IPS-NIHi7 (cell line): ENCODE measurements around the gene PRKN.
"Not testable (repeated sequence)": the region's sequence is repeated elsewhere in the genome, so short reads cannot be mapped to it uniquely, and the experiment has no call there.

Experiments
- DNase-seq: peaks from one replicate; pipeline ENCODE4 v3.0.0; 2012; ENCODE audit warnings: mixed read lengths; ENCODE audit errors: extremely low spot score

The PRKN gene

DNA sequence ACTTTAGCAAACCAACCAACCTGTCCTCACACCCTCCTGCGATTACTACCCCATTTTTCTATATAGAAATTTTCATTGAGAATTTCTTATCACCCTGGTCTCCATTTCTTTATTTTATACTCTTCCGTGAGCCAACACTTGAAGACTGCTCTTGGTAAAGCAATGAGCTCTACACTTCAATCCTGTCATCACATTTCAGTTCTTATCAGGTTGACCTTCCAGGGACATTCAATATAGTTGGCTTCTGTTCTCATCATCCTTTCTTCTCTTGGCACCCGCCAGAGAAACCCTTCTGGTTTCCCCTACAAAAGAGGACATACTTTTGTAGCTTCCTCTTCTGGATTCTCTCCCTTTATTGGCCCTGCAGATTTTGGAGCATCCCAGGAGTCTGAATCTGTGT lies 279.3 kb downstream of the PRKN start:
- no peak for DNase-seq

DNA sequence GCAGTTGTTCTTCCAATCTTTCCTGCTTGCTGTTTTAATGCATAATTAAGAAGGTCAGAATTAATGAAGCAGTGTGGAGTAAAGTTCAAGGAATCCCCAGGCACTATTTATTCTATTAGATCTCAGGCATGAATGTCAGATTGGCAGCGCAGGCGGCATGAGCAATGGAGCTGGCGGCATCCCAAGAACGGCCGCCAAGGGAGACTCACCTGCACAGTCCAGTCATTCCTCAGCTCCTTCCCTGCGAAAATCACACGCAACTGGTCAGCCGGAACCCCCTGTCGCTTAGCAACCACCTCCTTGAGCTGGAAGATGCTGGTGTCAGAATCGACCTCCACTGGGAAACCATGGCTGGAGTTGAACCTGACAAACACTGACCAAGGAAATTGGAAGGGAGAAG lies 284.5 kb downstream of the PRKN start:
- DNase-seq: no peak

DNA sequence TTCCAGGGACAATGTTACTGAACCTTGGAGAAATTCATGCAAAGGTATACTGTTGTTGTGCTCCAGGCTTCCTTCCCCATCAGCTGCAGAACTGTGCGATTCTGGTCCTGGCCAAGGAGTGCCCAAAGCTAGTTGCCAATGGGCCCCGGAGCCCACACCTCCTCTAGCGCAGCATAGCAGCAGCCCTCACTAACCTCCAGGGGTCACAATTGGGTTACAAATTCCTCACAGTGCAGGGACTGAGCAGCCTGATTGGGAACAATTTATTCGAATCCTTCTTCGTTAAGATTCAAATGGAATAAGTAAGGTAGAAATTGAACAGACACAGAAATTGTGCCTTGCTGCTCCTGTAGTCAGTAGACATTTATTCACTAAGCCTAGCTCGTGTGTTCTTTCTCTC lies 284.9 kb downstream of the PRKN start:
- DNase-seq: peak; percentile 79

DNA sequence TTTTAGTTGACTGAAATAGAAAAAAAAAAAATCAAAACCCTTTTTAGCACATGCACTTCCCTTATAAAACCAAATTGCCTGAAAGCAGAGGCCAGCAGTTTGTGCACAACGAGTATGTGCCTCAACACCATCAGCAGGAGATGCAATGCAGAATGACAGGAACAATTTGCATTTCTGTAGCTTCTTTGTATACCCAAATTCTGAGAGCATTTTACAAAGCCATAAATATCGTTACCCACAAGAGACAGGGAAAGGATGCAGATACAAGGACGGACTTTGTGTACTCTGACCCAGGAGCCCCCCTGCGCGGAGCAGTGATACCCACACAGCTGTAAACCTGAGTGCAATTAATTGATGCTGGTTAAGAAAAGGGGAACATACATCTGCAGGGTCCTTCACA lies 285.6 kb downstream of the PRKN start:
- DNase-seq: no peak

DNA sequence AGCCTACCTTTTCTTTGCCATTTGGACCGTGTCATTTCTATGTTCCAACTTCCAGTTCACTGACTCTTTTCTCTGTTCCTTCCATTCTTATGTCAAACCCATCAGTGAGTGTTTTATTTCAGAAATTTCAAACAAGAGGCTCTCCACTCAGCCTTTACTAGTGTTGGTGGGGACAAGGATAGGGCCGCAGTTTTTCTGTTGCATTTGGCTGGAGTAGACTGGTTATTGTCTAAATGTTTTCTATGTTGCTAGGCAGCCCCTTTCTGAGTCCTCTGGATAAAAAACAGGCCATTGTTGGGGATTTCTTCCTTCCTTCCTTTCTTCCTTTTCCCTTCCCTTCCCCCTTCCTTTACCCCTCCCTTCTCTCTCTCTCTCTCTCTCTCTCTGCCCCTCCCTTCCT lies 288.6 kb downstream of the PRKN start:
- DNase-seq: no peak

DNA sequence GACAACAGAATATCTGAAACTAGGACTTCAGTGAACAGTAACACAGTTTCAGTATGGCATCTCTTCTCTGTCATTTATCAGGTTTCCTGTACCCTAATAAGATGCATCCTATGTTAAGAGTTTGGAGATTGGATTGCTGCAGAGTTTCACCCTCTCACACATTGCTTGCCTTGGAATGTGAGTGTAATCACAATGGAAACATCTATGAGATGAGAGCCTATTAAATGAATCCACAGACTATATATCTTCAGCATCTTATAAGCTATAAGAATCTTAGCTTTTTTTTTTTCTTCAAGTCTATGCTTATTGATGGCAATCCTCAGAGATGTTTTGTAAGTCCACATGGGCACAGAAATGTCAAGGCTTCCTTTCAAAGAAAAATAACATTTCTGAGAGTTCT lies 292.5 kb downstream of the PRKN start:
- no peak for DNase-seq

DNA sequence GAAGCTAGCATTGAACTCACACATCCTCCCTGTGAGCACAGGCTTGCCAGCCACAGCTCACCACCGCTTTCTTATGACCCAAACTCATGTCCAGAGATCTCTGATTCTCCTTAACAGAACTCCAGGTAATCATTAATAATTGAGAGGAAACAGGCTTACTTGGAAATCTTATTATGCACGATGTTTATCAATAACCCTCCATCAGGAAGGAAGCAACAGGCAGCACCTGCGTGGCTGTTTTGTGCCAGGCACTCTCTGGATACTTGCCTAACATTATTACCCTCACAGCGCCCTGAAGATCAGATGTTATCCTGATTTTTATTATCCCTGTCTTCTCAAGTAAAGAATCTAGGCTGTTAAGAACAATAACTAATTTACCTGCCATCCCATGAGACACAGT lies 306.6 kb downstream of the PRKN start:
- no peak for DNase-seq

DNA sequence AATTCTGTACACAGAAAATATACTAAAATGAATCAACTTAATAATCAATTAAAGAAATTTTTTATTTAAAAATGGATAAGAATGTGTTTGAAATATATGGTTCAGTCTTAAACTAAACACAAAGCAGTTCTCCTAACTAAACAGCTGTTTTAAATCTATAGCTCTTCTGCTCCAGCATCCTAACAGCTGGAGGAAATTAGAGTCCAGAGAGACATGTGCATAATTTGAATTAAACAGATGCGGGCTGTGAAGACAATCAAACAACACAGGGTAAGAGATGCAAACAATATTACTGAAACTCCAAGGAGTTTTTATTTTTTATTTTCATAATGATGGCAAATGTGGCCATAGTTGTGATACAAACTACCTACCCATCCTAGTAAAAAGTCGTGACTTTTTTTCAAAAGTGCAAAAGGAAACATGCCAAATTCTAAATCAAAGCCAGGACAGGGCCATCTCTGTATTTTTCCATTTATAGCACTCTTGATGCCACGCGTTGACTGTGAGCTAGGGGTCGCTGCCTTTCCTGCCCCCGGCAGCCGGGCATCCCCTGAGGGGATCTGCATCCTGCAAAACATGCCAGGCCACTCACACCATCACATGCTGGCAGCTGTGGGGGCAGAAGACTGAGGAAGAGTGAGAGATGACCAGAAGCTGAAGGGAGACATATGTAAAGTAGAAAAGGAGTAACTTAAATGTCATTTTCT lies 310.6 kb downstream of the PRKN start:
- DNase-seq: no peak

DNA sequence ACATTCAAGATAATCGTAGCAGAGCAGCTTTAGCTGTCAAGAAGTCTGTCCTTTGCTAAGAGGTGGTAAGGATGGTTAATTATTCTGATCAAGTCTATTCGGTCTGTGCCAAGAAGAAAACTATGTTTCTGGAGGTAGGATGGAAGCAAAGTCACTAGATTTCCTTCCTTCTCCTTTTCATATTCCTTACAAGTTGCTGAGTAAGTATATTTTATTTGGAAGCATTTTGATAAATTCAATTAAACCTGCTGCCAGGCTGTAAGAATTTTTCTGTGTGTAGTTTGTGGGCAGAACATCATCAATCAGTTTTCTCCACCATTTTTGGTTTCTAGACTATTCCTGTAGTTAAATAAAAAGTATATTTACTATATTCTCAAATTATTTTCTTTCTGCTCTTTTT lies 311.3 kb downstream of the PRKN start:
- DNase-seq: no peak

DNA sequence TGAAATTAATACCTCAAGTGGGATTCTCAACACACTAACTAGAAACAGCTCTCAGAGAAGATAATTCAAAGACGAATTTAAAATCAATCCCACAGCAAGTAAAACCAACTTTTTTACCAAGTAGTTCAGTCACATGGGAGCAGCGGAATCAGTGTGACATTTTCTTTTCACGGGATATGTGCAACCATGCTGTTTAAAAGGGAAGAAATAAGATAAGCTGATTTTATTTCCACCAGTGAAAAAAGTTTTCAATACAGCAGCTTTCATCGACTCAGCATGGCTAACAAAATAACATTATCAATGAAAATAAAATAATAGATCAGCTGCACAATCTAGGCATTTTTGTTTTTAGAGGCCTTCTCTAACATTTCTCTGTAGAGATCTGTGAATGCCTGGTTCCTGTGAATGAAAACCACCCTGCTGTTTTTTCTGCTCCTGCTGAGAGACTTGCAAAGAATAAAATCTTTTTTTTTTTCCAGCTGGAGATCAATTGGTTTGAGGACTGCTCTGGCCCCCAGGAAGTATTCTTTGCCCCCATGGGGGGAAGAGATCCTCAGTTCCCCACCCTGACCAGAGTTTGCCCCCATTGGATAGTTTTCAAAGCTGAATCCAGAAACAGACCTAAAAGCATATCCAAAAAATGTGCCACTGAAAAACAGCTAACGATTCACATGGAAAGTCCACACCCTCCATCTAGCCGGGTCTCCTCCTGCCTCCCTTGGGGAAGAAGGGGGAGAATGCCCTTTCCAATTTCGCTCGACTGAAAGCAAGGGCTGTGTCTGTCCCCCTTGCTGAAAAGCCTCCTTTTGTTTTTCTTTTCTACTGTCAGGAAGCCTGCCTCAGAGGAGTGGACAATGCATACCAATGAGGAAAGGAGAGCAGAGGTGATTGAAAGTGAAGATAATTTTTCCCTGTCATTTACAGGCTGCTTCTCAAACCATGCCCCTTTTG lies 317.6 kb downstream of the PRKN start:
- peak; percentile 62 for DNase-seq

DNA sequence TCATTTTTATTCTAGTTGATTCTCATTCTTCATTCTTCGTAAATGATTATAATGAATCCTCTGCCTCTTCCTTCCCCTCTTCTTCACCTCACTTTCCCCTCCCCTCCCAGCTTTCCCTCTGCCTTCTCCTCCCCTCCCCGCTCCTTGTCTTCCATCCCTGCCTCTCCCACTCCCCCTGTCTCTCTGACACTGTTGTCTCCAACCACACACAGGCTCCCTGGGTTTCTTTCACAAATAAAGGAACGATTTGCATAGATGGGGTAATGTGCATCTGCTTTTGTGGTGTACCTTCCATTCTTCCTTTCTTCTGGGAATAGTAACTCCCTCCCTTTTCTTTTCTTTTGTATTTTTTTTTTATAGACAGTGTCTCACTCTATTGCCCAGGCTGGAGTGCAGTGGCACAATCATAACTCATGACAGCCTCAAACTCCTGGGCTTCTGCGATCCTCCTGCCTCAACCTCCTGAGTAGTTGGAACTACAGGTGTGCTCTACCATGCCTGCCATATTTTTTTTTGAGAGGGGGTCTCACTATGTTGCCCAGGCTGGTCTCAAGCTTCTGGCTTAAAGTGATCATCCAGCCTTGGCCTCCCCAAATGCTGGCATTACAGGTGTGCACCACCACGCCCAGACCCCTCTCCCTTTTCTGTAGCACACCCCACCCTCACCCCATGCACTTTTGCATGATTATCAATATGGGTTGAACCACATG lies 318.6 kb downstream of the PRKN start:
- no peak for DNase-seq

DNA sequence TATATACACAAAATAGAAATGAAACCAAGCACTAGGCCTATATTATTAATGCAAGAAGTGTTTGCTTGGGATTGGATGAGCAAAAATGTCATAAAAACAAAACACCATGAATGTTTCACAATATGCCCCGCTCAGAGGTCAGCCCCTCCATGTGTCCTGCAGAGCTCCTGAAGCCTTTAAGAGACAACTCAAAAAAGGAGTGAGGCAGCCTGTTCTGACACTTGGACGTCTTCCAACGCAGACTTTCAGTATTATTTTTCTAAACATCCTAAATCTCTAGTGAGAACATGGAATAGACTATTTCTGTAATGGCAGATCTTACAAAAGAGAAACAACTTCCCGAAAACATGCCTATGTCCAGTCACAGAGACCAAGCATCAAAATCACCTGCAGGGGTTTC lies 322.6 kb downstream of the PRKN start:
- DNase-seq: no peak

DNA sequence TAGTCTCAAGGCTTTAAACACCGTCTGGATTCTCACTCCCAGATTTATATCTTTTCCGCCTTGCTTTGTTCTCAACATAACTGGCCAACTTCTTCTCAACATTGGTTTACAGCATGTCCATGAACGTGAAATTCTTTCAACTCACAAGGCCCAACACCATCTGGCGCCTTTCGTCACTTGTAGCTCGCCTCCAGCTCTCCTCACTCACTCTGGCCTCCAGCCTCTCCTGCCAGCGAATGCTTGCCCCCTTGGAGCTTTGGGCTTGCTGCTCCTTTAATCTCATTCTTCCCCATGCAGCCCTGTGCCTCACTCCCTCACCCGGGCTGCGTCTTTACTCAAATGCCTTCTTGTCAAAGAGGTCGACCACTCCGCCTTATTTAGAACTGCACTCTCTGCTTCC lies 324.5 kb downstream of the PRKN start:
- no peak for DNase-seq

DNA sequence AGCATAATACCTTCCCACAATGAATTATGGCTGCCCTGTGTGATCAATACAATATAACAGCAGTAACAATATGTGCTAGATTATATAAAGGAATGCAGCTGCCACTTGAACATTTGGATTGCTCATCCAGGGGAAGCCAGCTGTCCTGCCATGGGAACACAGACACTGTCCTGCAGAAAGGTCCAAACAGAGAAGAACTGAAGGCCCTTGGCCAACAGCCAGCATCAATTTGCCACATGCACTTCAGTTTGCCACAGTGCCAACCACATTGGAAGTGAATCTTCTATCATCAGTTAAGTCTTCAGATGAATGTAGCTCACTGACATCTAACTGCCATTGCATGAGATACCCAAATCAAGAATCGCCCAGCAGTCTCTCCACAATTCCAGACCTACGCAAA lies 332.4 kb downstream of the PRKN start:
- no peak for DNase-seq

DNA sequence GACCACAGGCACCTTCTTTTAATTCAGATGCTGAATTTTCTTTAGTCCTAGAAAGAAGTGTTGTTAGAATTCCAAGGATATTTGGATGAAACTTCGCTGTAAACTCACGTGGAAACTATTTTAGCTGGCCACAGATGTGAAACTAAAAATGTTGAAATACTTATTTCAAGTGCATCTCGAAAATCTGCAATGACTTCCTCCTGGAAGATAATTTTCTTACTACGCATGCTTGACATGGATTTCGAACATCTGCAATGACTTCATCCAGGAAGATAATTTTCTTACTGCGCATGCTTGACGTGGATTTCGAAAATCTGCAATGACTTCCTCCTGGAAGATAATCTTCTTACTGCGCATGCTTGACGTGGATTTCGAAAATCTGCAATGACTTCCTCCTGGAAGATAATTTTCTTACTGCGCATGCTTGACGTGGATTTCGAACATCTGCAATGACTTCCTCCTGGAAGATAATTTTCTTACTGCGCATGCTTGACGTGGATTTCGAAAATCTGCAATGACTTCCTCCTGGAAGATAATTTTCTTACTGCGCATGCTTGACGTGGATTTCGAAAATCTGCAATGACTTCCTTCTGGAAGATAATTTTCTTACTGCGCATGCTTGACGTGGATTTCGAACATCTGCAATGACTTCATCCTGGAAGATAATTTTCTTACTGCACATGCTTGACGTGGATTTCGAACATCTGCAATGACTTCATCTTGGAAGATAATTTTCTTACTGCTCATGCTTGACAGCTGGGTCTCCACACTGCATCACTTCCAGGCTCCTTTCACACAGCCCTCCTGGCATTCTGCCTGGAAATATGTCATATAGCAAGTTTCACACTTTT lies 336.4 kb downstream of the PRKN start:
- DNase-seq: not testable (repeated sequence)

DNA sequence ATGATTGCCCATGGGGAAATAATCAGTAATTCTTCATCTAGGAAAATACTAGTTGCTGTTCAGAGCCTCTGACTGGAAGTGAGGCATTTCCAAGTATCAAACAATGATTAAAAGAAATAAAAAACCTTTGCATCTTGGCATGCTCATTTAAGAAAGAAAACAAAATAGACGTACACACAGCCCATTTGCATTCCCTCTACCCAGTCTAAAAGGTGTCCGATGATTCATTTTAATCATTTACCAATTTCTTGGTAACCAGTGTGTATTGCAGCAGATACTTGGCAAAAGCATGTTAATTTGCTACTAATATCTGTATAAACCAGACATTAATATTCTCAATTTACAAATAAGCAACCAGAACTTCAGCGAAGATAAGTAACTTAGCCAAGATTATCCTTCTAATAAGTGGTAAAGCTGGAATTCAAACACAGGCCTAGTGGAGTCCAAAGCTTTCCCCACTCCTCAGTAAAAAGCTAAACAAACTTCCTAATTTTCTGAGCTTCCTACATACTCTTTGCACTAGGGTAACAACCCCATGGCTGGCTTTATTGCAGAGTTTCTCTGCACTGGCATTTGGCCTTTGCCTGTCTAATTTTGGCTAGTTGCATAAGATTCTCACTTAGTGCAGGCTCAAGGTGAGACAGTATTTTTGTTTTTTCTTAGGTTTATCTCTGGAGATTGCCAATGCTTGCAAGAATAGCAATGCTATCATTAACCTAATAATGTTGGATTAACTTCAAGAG lies 338.1 kb downstream of the PRKN start:
- DNase-seq: no peak

DNA sequence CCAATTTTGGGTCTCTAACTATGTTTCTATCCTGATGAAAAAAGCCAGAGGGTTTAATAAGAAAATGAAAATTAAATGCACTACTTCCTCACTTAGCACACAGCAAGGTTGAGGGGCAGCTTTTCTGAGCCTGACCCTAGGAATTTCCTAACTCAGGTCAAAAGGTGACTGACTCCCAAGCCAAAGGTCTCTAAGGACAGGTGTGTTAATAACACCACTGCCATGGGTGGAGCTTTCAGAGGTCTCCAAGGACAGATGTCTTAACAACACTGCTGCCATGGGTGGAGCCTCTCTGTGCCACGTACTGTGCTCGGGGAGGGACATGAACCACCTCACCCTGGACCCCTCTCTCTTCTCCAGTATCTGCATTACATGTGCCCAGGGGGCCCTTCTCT lies 339.2 kb downstream of the PRKN start:
- DNase-seq: no peak

DNA sequence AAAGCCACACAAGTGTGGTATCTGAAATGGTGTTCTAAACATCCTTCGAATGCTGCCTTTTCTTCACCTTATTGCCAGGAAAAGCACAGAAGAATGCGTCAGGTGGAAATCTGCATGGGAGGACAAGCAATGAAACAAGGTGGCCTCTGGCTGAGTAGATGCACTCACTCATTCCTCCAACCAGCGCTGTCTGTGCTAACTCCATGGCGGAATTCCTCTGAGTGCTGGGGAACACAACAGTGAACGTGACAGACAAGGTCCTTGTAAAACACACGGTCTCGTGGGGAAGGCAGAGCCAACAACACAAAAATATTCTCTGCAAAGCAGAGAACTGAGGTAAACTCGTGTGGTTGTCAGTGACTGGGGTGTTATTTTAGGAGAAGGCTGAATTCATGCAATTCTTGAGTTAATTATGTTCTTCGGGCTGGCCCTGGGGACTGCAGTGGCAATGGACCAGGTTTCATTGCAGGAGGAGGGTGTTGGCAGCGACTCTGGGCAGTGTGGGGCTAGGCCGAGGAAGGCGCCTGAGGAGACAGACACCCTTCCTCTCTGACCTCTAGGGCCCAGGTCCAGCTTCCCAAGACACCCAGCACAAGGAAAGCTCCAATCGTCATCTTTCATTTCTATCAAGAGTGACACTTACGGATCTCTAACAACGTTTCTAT lies 339.7 kb downstream of the PRKN start:
- DNase-seq: no peak

DNA sequence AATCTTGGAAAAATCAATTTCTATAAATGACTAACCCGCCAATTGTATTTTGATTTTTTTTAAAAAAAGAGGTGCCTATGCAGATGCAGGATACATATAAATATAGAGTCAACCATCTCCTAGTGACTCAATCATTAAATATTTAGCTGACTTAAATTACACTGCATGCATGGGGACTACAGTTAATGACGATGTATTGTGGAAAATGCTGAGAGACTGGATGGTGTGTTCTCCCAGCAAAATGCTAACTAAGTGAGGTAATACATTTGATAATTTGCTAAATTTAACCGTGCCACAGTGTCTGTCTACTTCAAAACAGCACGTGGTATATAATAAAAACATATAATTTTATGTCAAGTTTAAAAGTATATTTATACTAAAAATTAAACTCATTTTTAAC lies 341.6 kb downstream of the PRKN start:
- DNase-seq: no peak

DNA sequence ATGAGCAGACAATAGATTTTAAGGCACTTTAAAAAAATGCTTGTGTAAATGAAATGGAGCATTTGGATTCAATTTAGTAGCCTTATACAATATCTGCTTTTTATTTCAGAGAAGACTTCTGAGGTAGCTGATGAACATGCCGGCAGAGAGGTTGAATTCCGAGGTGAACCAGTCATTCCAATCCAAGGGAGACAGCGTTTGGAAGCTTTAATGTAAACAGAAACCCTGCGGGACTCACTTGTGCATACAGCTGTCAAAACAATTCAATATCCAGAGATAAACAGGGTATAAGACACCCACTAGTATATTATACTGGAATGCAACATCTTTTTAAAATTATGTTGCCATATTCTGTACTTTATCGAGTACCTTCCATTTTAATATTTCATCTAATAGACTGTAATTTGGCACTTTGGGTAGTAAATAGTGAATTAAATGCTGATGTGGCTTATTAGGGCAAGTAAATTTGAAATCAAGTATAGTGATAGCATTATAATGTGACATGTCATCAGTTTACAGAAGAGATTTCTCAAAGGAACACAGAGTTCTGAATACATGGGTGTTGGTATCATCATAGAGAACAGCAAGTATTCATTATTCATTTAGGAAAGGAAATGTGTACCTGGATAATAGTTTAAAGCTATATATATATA lies 347.7 kb downstream of the PRKN start:
- no peak for DNase-seq
